GM19455 (cell line): ENCODE measurements around the gene SHLD1.
"Not testable (repeated sequence)": the region's sequence is repeated elsewhere in the genome, so short reads cannot be mapped to it uniquely, and the experiment has no call there.

ENCODE experiments used
- ATAC-seq: cut with Tn5 transposase; IDR thresholded peaks from one replicate; pipeline ENCODE4 v1.9.1; 2021; ENCODE audit not compliant: unreplicated experiment

Gene SHLD1

GRCh38 chr20:5749952-5750779, at the start of gene SHLD1:
TSS of gene SHLD1 (plus strand) at chr20:5750401. CDS start at chr20:5772866, 22,465 bp downstream.
- ATAC-seq, result peak; percentile 86

- not testable (repeated sequence) for ATAC-seq
Observed at GRCh38 chr20:5702339-5702738, 47.9 kb upstream of the SHLD1 start.

GRCh38 chr20:5703681-5704101, 46.5 kb upstream of the SHLD1 start:
- no peak for ATAC-seq

GRCh38 chr20:5705827-5706226, 44.4 kb upstream of the SHLD1 start:
- no peak for ATAC-seq

GRCh38 chr20:5706797-5707196, 43.4 kb upstream of the SHLD1 start:
- ATAC-seq, result no peak

- ATAC-seq, result no peak
Observed at GRCh38 chr20:5710551-5710950, 39.6 kb upstream of the SHLD1 start.

GRCh38 chr20:5714261-5715041, 35.8 kb upstream of the SHLD1 start:
- no peak for ATAC-seq

- ATAC-seq, result no peak
Observed at GRCh38 chr20:5715071-5715841, 34.9 kb upstream of the SHLD1 start.

- no peak for ATAC-seq
Observed at GRCh38 chr20:5716953-5717352, 33.2 kb upstream of the SHLD1 start.

GRCh38 chr20:5718896-5719595, 31.2 kb upstream of the SHLD1 start:
- ATAC-seq, result no peak

GRCh38 chr20:5719861-5720403, 30.3 kb upstream of the SHLD1 start:
- ATAC-seq, result no peak

GRCh38 chr20:5720696-5721095, 29.5 kb upstream of the SHLD1 start:
- no peak for ATAC-seq

GRCh38 chr20:5721356-5721755, 28.8 kb upstream of the SHLD1 start:
- ATAC-seq, result not testable (repeated sequence)

- ATAC-seq, result no peak
Observed at GRCh38 chr20:5722927-5723326, 27.3 kb upstream of the SHLD1 start.

GRCh38 chr20:5725183-5725463, 25.1 kb upstream of the SHLD1 start:
- ATAC-seq, result not testable (repeated sequence)

- ATAC-seq, result no peak
Observed at GRCh38 chr20:5727018-5727515, 23.1 kb upstream of the SHLD1 start.

GRCh38 chr20:5729348-5729747, 20.9 kb upstream of the SHLD1 start:
- no peak for ATAC-seq

- ATAC-seq, result no peak
Observed at GRCh38 chr20:5730131-5730530, 20.1 kb upstream of the SHLD1 start.

GRCh38 chr20:5731753-5732366, 18.3 kb upstream of the SHLD1 start:
- ATAC-seq, result no peak

- no peak for ATAC-seq
Observed at GRCh38 chr20:5734602-5735001, 15.6 kb upstream of the SHLD1 start.
